H1 (cell line): ENCODE measurements around the gene CERKL. TPM values are rescaled to one million over a fixed set of nuclear protein-coding genes. Genes with fewer than 3 reads are reported as not detected.

ENCODE experiments used
- CTCF ChIA-PET: fragments of 300-600 bp; sonication (Branson Sonifier 250); formaldehyde crosslinking; loops from one replicate; lab custom pipeline; 2021; ENCODE audit not compliant: partially characterized antibody; lab: Charles Lee
- POLR2A ChIA-PET: fragments of 300-600 bp; sonication (Branson Sonifier 250); formaldehyde crosslinking; loops from one replicate; lab custom pipeline; 2021; ENCODE audit warnings: inconsistent platforms; ENCODE audit not compliant: partially characterized antibody; lab: Charles Lee
- DNase-seq, 2 experiments: peaks; one replicate each; pipeline versions ENCODE4 v3.0.0 to v3.0.0-alpha.2; 2010 to 2022; ENCODE audit warnings: low spot score in 2 of 2, low read depth in 1 of 2, mixed read lengths in 1 of 2
- FAIRE-seq: peaks from 2 replicates; lab custom pipeline; 2011; peaks lifted over from hg19 to GRCh38; lab: Jason Lieb, UNC
- H2AFZ ChIP-seq: 2 replicates; pipeline ENCODE4 v1.8.1; 2012; ENCODE audit warnings: low read length, inconsistent platforms
- H2AK5ac ChIP-seq: 2 replicates; pipeline ENCODE4 v1.6.1; 2013; ENCODE audit warnings: low read depth, low read length
- H2BK120ac ChIP-seq: replicated peaks from 2 replicates; pipeline ENCODE3; 2013; ENCODE audit warnings: low read depth, low read length, inconsistent platforms
- H2BK12ac ChIP-seq: 2 replicates; pipeline ENCODE4 v1.6.1; 2013; ENCODE audit warnings: low read depth, low read length
- H2BK15ac ChIP-seq: 2 replicates; pipeline ENCODE4 v1.6.1; 2013; ENCODE audit warnings: low read length
- H2BK20ac ChIP-seq: 2 replicates; pipeline ENCODE4 v1.6.1; 2013; ENCODE audit warnings: low read length
- H2BK5ac ChIP-seq: 2 replicates; pipeline ENCODE4 v1.6.1; 2013; ENCODE audit warnings: low read depth, low read length
- H3K14ac ChIP-seq: 2 replicates; pipeline ENCODE4 v1.6.1; 2013; ENCODE audit warnings: inconsistent platforms; ENCODE audit not compliant: insufficient read length
- H3K18ac ChIP-seq: 2 replicates; pipeline ENCODE4 v1.6.1; 2013; ENCODE audit warnings: low read length; ENCODE audit errors: extremely low read depth
- H3K23ac ChIP-seq: 2 replicates; pipeline ENCODE4 v1.6.1; 2013; ENCODE audit warnings: inconsistent platforms; ENCODE audit not compliant: insufficient read length
- H3K23me2 ChIP-seq: 2 replicates; pipeline ENCODE4 v1.6.1; 2013; ENCODE audit warnings: low read depth, low read length
- H3K27ac ChIP-seq: 2 replicates; pipeline ENCODE4 v1.6.1; 2011; ENCODE audit warnings: low read depth, low read length, inconsistent platforms
- H3K27me3 ChIP-seq, 4 experiments: replicated peaks in 1 of 4; 1 replicate in 1 of 4; 2 replicates in 3 of 4; pipeline versions ENCODE4 v1.6.1 to v1.8.1; 2011 to 2013; ENCODE audit warnings: low read length in 3 of 4, mild to moderate bottlenecking in 3 of 4, inconsistent platforms in 2 of 4, mixed read lengths in 2 of 4, moderate library complexity in 1 of 4; ENCODE audit not compliant: control insufficient read depth in 3 of 4, insufficient read depth in 3 of 4; ENCODE audit errors: extremely low read depth in 1 of 4
- H3K36me3 ChIP-seq, 4 experiments: 2 replicates each; pipeline versions ENCODE4 v1.6.1 to v1.8.1; 2011 to 2013; ENCODE audit warnings: mild to moderate bottlenecking in 4 of 4, low read length in 3 of 4, moderate library complexity in 2 of 4, control low read depth in 1 of 4, inconsistent platforms in 1 of 4; ENCODE audit not compliant: insufficient read depth in 4 of 4, control insufficient read depth in 2 of 4
- H3K4ac ChIP-seq: replicated peaks from 2 replicates; pipeline ENCODE3; 2013; ENCODE audit warnings: low read length, low read depth, mixed read lengths, inconsistent platforms; ENCODE audit not compliant: insufficient read length
- H3K4me1 ChIP-seq, 4 experiments: replicated peaks in 1 of 4; 1 replicate in 1 of 4; 2 replicates in 3 of 4; pipeline versions ENCODE4 v1.6.1 to v1.8.1; 2011 to 2013; ENCODE audit warnings: low read length in 3 of 4, inconsistent platforms in 2 of 4, mixed read lengths in 1 of 4; ENCODE audit not compliant: insufficient read depth in 4 of 4, control insufficient read depth in 3 of 4
- H3K4me2 ChIP-seq, 2 experiments: 2 replicates each; pipeline versions ENCODE4 v1.6.1 to v1.8.1; 2011 to 2013; ENCODE audit warnings: low read depth in 2 of 2, low read length in 2 of 2, control low read depth in 1 of 2, inconsistent platforms in 1 of 2, mild to moderate bottlenecking in 1 of 2; ENCODE audit not compliant: insufficient read depth in 1 of 2
- H3K4me3 ChIP-seq, 4 experiments: fragments of 200-600, 300-600 bp in 1 of 4; sonication (generic), shearing (Covaris generic), sonication (Bioruptor Twin) in 1 of 4; 2 replicates each; pipeline versions ENCODE4 v1.5.1 to v1.8.1; 2011 to 2016; ENCODE audit warnings: low read length in 4 of 4, low read depth in 3 of 4, control low read depth in 2 of 4, inconsistent platforms in 2 of 4, mild to moderate bottlenecking in 2 of 4, mixed read lengths in 1 of 4, moderate library complexity in 1 of 4; ENCODE audit not compliant: insufficient read depth in 2 of 4; ENCODE audit errors: extremely low read depth in 1 of 4
- H3K56ac ChIP-seq: replicated peaks from 2 replicates; pipeline ENCODE3; 2013; ENCODE audit warnings: low read depth, mild to moderate bottlenecking, mixed read lengths, low read length, inconsistent platforms; ENCODE audit not compliant: insufficient read length
- H3K79me1 ChIP-seq: 2 replicates; pipeline ENCODE4 v1.6.1; 2013; ENCODE audit warnings: low read depth, low read length, control low read depth
- H3K79me2 ChIP-seq, 2 experiments: 2 replicates each; pipeline versions ENCODE4 v1.6.1 to v1.8.1; 2012 to 2013; ENCODE audit warnings: low read length in 2 of 2, mild to moderate bottlenecking in 2 of 2, inconsistent platforms in 1 of 2; ENCODE audit not compliant: insufficient read depth in 2 of 2, control insufficient read depth in 1 of 2
- H3K9ac ChIP-seq, 4 experiments: replicated peaks in 1 of 4; 1 replicate in 1 of 4; 2 replicates in 3 of 4; pipeline versions ENCODE4 v1.6.1 to v1.8.1; 2011 to 2013; ENCODE audit warnings: low read depth in 3 of 4, low read length in 3 of 4, control low read depth in 2 of 4, mild to moderate bottlenecking in 2 of 4, moderate library complexity in 2 of 4, inconsistent platforms in 1 of 4; ENCODE audit errors: extremely low read depth in 1 of 4
- H3K9me3 ChIP-seq, 2 experiments: 2 replicates each; pipeline versions ENCODE4 v1.6.1 to v1.8.1; 2012 to 2013; ENCODE audit warnings: mild to moderate bottlenecking in 2 of 2, moderate library complexity in 2 of 2, control low read depth in 1 of 2, inconsistent platforms in 1 of 2, low read depth in 1 of 2, low read length in 1 of 2, mixed read lengths in 1 of 2; ENCODE audit not compliant: insufficient read depth in 2 of 2
- H4K20me1 ChIP-seq, 2 experiments: replicated peaks in 1 of 2; 2 replicates each; pipeline versions ENCODE3 to v1.8.1; 2011 to 2013; ENCODE audit warnings: inconsistent platforms in 2 of 2, low read length in 2 of 2, mild to moderate bottlenecking in 1 of 2; ENCODE audit not compliant: insufficient read depth in 2 of 2, control insufficient read depth in 1 of 2
- H4K5ac ChIP-seq: 2 replicates; pipeline ENCODE4 v1.6.1; 2013; ENCODE audit warnings: low read length, low read depth, mixed read lengths, inconsistent platforms; ENCODE audit not compliant: insufficient read length
- H4K8ac ChIP-seq: 2 replicates; pipeline ENCODE4 v1.8.0; 2013; ENCODE audit warnings: mild to moderate bottlenecking, moderate library complexity, low read length, inconsistent platforms; ENCODE audit not compliant: insufficient read depth; ENCODE audit errors: extremely low read depth
- H4K91ac ChIP-seq: replicated peaks from 2 replicates; pipeline ENCODE3; 2013; ENCODE audit warnings: low read length, mixed read lengths, inconsistent platforms; ENCODE audit not compliant: insufficient read length
- GABPA ChIP-seq: IDR thresholded peaks from 2 replicates; pipeline ENCODE4 v1.6.1; 2011; ENCODE audit warnings: mild to moderate bottlenecking, low read length, moderate library complexity, borderline replicate concordance; ENCODE audit not compliant: insufficient read depth
- JUN ChIP-seq: IDR thresholded peaks from 2 replicates; pipeline ENCODE4 v1.6.1; 2011; ENCODE audit warnings: low read depth, mild to moderate bottlenecking, improper control_type of control experiment, low read length
- MAFK ChIP-seq: IDR thresholded peaks from 2 replicates; pipeline ENCODE4 v1.6.1; 2012; ENCODE audit warnings: low read depth, mild to moderate bottlenecking, improper control_type of control experiment, low read length
- NRF1 ChIP-seq: IDR thresholded peaks from 2 replicates; pipeline ENCODE4 v1.6.1; 2011; ENCODE audit warnings: mild to moderate bottlenecking, low read depth, low read length, improper control_type of control experiment
- RAD21 ChIP-seq, 2 experiments: IDR thresholded peaks in 1 of 2; conservative IDR thresholded peaks in 1 of 2; 2 replicates each; pipeline ENCODE4 v1.6.1; 2011; ENCODE audit warnings: low read depth in 2 of 2, low read length in 2 of 2, improper control_type of control experiment in 1 of 2, inconsistent platforms in 1 of 2, mild to moderate bottlenecking in 1 of 2, moderate library complexity in 1 of 2
- RNF2 ChIP-seq: fragments of 200-900, 300-1000 bp; sonication (generic); IDR thresholded peaks from 2 replicates; pipeline ENCODE4 v1.7.1; 2016; ENCODE audit warnings: borderline replicate concordance, low read depth, mild to moderate bottlenecking, antibody characterized with exemption, low read length; ENCODE audit not compliant: poor library complexity, severe bottlenecking; ENCODE audit errors: missing control alignments
- SIN3A ChIP-seq, 2 experiments: IDR thresholded peaks in 1 of 2; conservative IDR thresholded peaks in 1 of 2; 2 replicates each; pipeline ENCODE4 v1.6.1; 2011 to 2012; ENCODE audit warnings: low read length in 2 of 2, improper control_type of control experiment in 1 of 2, low read depth in 1 of 2, mild to moderate bottlenecking in 1 of 2
- WGBS, 2 experiments: shearing (Covaris generic) in 1 of 2; methylation state at CpG; one replicate each; pipeline versions ENCODE4 v1.1.6 to v1.1.7; 2013 to 2015; ENCODE audit warnings: low lambda C conversion rate in 2 of 2, mixed read lengths in 2 of 2, inconsistent platforms in 1 of 2, low coverage in 1 of 2, missing lambda C conversion rate in 1 of 2; ENCODE audit not compliant: insufficient replicate concordance in 2 of 2, insufficient coverage in 1 of 2, insufficient read length in 1 of 2; ENCODE audit errors: extremely low coverage in 1 of 2, missing lambda C conversion rate in 1 of 2; 5-methylcytosine and 5-hydroxymethylcytosine counted together
- polyA plus RNA-seq, 7 experiments: library from polyadenylated mRNA; depleted of rRNA in 3 of 7; stranded (reverse) in 5 of 7; unstranded in 2 of 7; fragments of >200 nt in 5 of 7; fragments of 200-250 nt in 2 of 7; gene quantifications; 1 replicate in 5 of 7; 2 replicates in 1 of 7; 4 replicates in 1 of 7; pipeline versions ENCODE4 v1.2.1 to v1.2.3, GENCODE V29; 2011 to 2013; ENCODE audit warnings: missing spikeins in 2 of 7, mixed read lengths in 2 of 7
- total RNA-seq: library from RNA; stranded (reverse); fragmentation: NEBNext Ultra II Directional; extraction: Animal tissue kit (Norgen Biotek cat#: 25700); gene quantifications from 2 replicates; pipeline ENCODE4 v1.2.1, GENCODE V29; 2021

CERKL gene
- total and polyA plus RNA-seq, 2 of the 8 experiments (the other 6 are each of a cell fraction or from before 2014, with no cell fraction given): 0.05 TPM; not detected in 1

GRCh38 chr2:181575650-181576025 is 81.3 kb downstream of the CERKL start:
- no peaks in the 10 kb centered on the region for H3K27me3 ChIP-seq
- no peak overlapping the region for H2BK5ac ChIP-seq
- no peak overlapping the region for H2BK12ac ChIP-seq
- H4K91ac ChIP-seq: no peak overlapping the region
- H4K20me1 ChIP-seq: no peaks in the 10 kb centered on the region
- no peaks in the 10 kb centered on the region for H3K79me2 ChIP-seq
- H3K18ac ChIP-seq: no peak overlapping the region
- 100% methylated on average over 2 of the region's 2 CpGs; no CpG with 5 or more reads in 1 of the 2 experiments for WGBS, 2 experiments
- H3K36me3 ChIP-seq: no peaks in the 10 kb centered on the region
- H2AK5ac ChIP-seq: no peak overlapping the region
- no peak overlapping the region for H2BK15ac ChIP-seq
- ChIA-PET CTCF (interaction anchor here (0.9 to 8.5 kb wide), 5 partner anchors 18 to 141 kb away, joined by 3 to 183 read pairs (median 5); partner anchors contain the start of gene CERKL), POLR2A (no interaction called here)
- no peak overlapping the region for H3K56ac ChIP-seq
- H3K4me1 ChIP-seq: no peaks in the 10 kb centered on the region
- no peak overlapping the region for H2BK120ac ChIP-seq
- DNase-seq (no peak), FAIRE-seq (no peak)
- no peak overlapping the region for H3K4me2 ChIP-seq
- H3K14ac ChIP-seq: no peak overlapping the region
- H3K4ac ChIP-seq: no peak overlapping the region
- no peak overlapping the region for H3K4me3 ChIP-seq
- no peak overlapping the region for H3K27ac ChIP-seq
- H2BK20ac ChIP-seq: no peak overlapping the region
- H3K9me3 ChIP-seq: no peaks in the 10 kb centered on the region
- no peaks in the 10 kb centered on the region for H3K79me1 ChIP-seq
- H4K8ac ChIP-seq: no peak overlapping the region
- 0 out of 2 replicates have a peak overlapping the region, but pooled peaks have one; percentile 35 for H2AFZ ChIP-seq
- H4K5ac ChIP-seq: no peak overlapping the region
- no peaks in the 10 kb centered on the region for H3K23me2 ChIP-seq
- no peak overlapping the region for H3K9ac ChIP-seq
- no peak overlapping the region for H3K23ac ChIP-seq
- TF ChIP-seq RNF2 (no peak), MAFK (no peak), RAD21 (IDR thresholded peaks at IDR 0.05 in 1 of 2, conservative IDR thresholded peaks at IDR 0.05 in 1 of 2; ENCODE audit: low read depth in 2 of 2, low read length in 2 of 2) (no peak), SIN3A (conservative IDR thresholded peaks at IDR 0.05 in 1 of 2, IDR thresholded peaks at IDR 0.05 in 1 of 2; ENCODE audit: low read depth in 1 of 2, low read length in 2 of 2) (no peak), NRF1 (no peak), JUN (no peak), GABPA (no peak)
